SH-SY5Y (cell line): ENCODE data around the gene LHFPL5.

Experiments used
- GATA2 ChIP-seq: IDR thresholded peaks from 2 replicates; pipeline ENCODE4 v1.6.1; 2011; ENCODE audit warnings: mild to moderate bottlenecking, low read depth, low read length
- GATA3 ChIP-seq: IDR thresholded peaks from 2 replicates; pipeline ENCODE4 v1.6.1; 2011; ENCODE audit warnings: low read depth, mild to moderate bottlenecking, low read length, moderate library complexity

GRCh38 chr6:35797837-35798526 lies 7.2 kb upstream of the LHFPL5 start:
- TF ChIP-seq GATA2, result no peak
- TF ChIP-seq GATA3, result no peak
